ENCODE measurements around the gene P2RX1.

P2RX1 gene

GRCh38 chr17:3923466-3924190 lies 7.4 kb upstream of the P2RX1 start:
- DNase-seq, result no peak

DNA sequence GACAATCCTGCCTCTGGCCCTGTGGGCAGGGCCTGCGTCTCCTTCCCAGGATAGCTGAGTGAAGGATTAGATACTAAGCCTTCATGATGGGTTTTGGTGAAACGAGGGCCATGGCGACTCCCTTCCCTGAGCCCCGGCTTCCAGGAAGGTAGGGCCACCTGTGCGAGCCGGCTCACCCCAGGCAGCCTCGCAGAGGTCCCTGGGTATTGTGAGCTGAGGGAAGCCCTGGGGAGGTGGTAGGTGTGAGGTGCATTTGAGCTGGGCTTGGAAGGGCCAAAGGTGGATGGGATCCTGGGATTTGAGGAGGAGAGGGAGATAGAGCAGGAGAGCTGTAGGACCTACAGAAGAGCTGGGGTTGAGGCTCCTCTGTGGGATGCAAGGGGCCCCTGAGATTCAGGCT lies 6.5 kb upstream of the P2RX1 start:
- DNase-seq, result no peak

DNA sequence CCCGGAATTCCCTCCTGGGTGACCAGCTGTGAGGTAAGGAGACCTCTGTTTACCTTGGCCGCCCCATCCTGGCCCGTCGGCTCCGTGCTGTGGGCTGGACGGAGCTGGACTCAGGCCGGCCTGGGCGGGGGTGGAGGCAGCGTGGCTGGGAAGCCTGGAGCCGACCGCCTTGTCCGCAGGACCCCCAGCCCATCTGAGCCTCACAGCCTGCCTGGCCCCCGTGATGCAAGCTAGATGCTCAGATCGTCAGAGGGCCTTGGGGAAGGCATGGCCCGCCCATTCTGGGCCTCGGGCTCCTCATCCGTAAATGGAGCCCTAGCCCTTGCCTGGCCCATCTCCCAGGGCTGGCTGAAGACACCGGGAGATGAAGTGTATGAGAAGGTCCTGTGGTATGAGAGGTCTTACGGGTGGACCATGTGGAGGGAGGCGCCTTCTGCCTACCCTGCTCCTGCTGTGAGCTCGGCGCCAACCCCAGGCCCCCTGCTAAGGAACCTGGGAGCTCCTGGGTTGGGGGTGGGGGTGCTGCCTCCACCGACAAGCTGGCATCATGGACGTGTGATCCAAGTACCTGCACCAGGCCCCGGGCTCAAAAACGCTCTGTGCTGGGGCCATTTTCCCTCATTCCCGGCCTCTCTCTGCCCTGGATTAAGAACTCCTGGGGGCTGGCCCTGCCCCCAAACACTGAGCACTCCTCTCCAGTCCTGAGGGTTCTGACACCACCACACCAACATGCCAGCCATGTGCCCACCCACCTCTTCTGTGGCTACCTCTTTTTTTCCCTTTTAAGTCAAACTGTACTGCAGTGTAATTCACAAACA lies 5.4 kb upstream of the P2RX1 start:
- no peak for DNase-seq

GRCh38 chr17:3921006-3921405 lies 4.7 kb upstream of the P2RX1 start:
- DNase-seq, result no peak

DNA sequence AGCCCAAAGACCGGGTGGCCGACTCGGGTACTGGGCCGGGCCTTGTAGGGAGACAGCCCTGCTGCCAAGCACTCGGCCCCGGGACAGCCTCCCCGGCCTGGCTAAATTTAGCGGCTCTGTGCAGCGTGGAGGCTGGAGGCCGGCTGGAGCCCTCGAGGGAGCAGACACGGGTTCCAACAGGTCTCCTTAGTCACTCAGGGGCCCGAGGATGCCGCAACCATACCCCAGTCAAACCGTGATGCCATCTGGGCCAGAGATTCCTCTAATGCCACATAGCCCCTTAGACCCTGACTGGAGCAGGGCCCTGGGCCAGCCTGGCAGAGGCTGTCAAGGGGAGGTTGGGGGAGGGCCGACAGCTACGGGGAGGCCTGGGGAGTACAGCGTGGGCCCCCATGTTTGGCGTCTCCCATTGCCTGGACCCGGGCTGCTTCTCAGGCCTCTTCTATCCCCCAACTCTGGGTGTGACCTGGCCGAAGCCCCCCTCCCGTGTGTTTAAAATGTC lies 2.9 kb upstream of the P2RX1 start:
- DNase-seq, result no peak

GRCh38 chr17:3918372-3919122 lies 2.3 kb upstream of the P2RX1 start:
- DNase-seq, result no peak

- DNase-seq, result no peak
Observed at GRCh38 chr17:3917391-3917931, 1.2 kb upstream of the P2RX1 start.

GRCh38 chr17:3916825-3917224 lies 560 bp upstream of the P2RX1 start:
- DNase-seq, result no peak

- DNase-seq, result no peak
Observed at GRCh38 chr17:3915581-3915994, 677 bp downstream of the P2RX1 start.

- DNase-seq, result no peak
Observed at GRCh38 chr17:3914312-3914670, 2.0 kb downstream of the P2RX1 start.

- peak; percentile 93 for DNase-seq
Observed at GRCh38 chr17:3913531-3914311, 2.5 kb downstream of the P2RX1 start.

- no peak for DNase-seq
Observed at GRCh38 chr17:3912827-3913226, 3.4 kb downstream of the P2RX1 start.

GRCh38 chr17:3911271-3912053 lies 4.8 kb downstream of the P2RX1 start:
- DNase-seq, result no peak

GRCh38 chr17:3910420-3911270 lies 5.6 kb downstream of the P2RX1 start:
- DNase-seq, result no peak

DNA sequence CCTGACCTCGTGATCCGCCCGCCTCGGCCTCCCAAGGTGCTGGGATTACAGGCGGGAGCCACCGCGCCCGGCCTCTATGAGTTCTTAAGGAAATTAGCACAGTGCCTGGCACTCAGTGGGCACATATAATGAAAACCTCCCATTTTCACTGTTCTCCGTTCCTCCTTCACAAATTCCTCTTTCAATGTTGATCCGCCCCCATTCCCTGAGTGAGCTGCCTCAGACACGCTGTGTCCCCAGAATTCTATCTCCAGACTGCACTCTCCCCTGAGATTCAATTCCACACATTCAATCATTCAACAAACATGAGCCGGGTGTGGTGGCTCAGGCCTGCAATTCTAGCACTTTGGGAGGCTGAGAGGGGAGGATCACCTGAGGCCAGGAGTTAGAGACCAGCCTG lies 7.0 kb downstream of the P2RX1 start:
- no peak for DNase-seq

- DNase-seq, result no peak
Observed at GRCh38 chr17:3907483-3908216, 8.6 kb downstream of the P2RX1 start.

GRCh38 chr17:3906881-3907280 lies 9.4 kb downstream of the P2RX1 start:
- DNase-seq, result no peak

DNA sequence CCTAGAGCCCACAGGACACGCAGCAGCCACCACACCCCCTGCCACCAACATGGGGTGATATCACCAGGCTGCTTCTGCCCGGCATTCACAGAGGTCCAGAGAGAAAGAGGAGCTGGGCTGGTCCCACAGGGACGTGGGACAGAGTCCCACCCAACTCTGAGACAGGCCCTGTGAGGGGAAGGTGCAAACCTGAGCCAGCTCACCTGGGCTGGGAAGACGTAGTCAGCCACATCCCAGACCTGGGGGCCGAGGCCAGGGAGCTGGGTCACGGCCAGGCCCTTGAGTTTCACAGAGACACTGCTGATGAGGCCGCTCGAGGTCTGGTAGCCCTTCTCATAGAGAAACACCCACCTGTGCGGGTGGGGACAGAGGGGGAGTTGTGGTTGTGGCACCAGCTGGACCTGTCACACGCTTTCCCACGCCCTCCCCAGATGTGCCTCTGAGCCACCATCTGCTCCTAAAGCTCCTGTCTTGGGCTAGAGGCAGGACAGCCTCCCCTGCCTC lies 11.2 kb downstream of the P2RX1 start:
- no peak for DNase-seq

DNA sequence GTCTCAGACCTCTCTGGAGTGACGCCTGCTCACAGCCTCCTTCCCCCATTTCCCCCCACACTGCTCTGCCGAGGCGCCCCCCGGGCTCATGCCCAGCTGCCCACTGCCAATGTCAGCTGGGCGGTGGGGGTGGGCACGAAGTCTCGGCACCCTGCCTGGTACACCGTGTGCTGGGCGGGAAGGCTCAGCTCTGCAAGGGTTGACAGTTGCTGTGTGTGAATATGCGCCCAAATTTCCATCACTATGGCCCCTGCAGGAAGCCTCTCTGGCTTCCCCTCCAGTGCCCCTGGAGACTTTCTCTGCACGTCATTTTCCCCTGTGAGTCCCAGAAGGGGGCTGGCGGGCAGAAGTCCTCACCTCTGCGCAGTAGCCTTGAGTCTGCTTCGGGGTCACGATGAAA lies 11.8 kb downstream of the P2RX1 start:
- DNase-seq, result no peak

GRCh38 chr17:3903881-3904290 lies 12.4 kb downstream of the P2RX1 start:
- DNase-seq, result no peak
